HepG2 (cell line): ENCODE measurements around the gene TPX2. TPM values are rescaled to one million over a fixed set of nuclear protein-coding genes. Genes with fewer than 3 reads are reported as not detected.

Source experiments
- MED8 ChIP-seq: sonication (generic); formaldehyde crosslinking; IDR thresholded peaks from 2 replicates; pipeline ENCODE4 v1.8.1; 2023; ENCODE audit warnings: mild to moderate bottlenecking, missing genetic modification reagents; ENCODE audit not compliant: insufficient replicate concordance
- MEIS1 ChIP-seq: sonication (generic); formaldehyde crosslinking; IDR thresholded peaks from 2 replicates; pipeline ENCODE4 v1.9.0; 2021; ENCODE audit warnings: mild to moderate bottlenecking, missing genetic modification reagents, moderate library complexity, borderline replicate concordance
- MYNN ChIP-seq: sonication (generic); formaldehyde crosslinking; IDR thresholded peaks from 2 replicates; pipeline ENCODE4 v1.4.0; 2020; ENCODE audit warnings: mild to moderate bottlenecking, low read depth, missing genetic modification reagents
- NFYB ChIP-seq: sonication (generic); formaldehyde crosslinking; IDR thresholded peaks from 2 replicates; pipeline ENCODE4 v1.4.0; 2020; ENCODE audit warnings: missing genetic modification reagents
- NKX3-1 ChIP-seq: sonication (generic); formaldehyde crosslinking; IDR thresholded peaks from 2 replicates; pipeline ENCODE4 v1.5.0; 2020; ENCODE audit warnings: missing genetic modification reagents
- SRF ChIP-seq: IDR thresholded peaks from 2 replicates; pipeline ENCODE4 v1.6.1; 2011; ENCODE audit warnings: mild to moderate bottlenecking, low read depth, low read length, moderate library complexity
- TBX2 ChIP-seq: sonication (generic); formaldehyde crosslinking; IDR thresholded peaks from 2 replicates; pipeline ENCODE4 v1.5.0; 2020; ENCODE audit warnings: missing genetic modification reagents, mild to moderate bottlenecking, borderline replicate concordance
- ZNF207 ChIP-seq: fragments of 450-650 bp; IDR thresholded peaks from 2 replicates; pipeline ENCODE4 v1.6.1; 2016; ENCODE audit warnings: antibody characterized with exemption, borderline replicate concordance
- ZNF235 ChIP-seq: sonication (generic); formaldehyde crosslinking; IDR thresholded peaks from 2 replicates; pipeline ENCODE4 v1.8.1; 2023; ENCODE audit warnings: mild to moderate bottlenecking, missing genetic modification reagents, borderline replicate concordance
- ZNF282 ChIP-seq: fragments of 450-650 bp; IDR thresholded peaks from 2 replicates; pipeline ENCODE4 v1.6.1; 2018; ENCODE audit not compliant: partially characterized antibody
- ZNF30 ChIP-seq: sonication (generic); formaldehyde crosslinking; IDR thresholded peaks from 2 replicates; pipeline ENCODE4 v1.5.0; 2020; ENCODE audit warnings: mild to moderate bottlenecking, missing genetic modification reagents
- ZNF333 ChIP-seq: sonication (generic); formaldehyde crosslinking; IDR thresholded peaks from 2 replicates; pipeline ENCODE4 v1.4.0; 2020; ENCODE audit warnings: mild to moderate bottlenecking, missing genetic modification reagents, borderline replicate concordance
- ZNF335 ChIP-seq: sonication (generic); formaldehyde crosslinking; IDR thresholded peaks from 2 replicates; pipeline ENCODE4 v1.4.0; 2020; ENCODE audit warnings: missing genetic modification reagents
- ZNF543 ChIP-seq: sonication (generic); formaldehyde crosslinking; IDR thresholded peaks from 2 replicates; pipeline ENCODE4 v1.4.0; 2020; ENCODE audit warnings: mild to moderate bottlenecking, missing genetic modification reagents
- ZNF552 ChIP-seq: sonication (generic); formaldehyde crosslinking; IDR thresholded peaks from 2 replicates; pipeline ENCODE4 v1.9.0; 2022; ENCODE audit warnings: missing genetic modification reagents, mild to moderate bottlenecking, borderline replicate concordance
- ZNF614 ChIP-seq: IDR thresholded peaks from 2 replicates; pipeline ENCODE4 v1.6.1; 2018; ENCODE audit warnings: missing biosample characterization, missing genetic modification reagents, inconsistent platforms, borderline replicate concordance
- ZSCAN31 ChIP-seq: sonication (generic); formaldehyde crosslinking; IDR thresholded peaks from 2 replicates; pipeline ENCODE4 v1.5.0; 2020; ENCODE audit warnings: low read depth, mild to moderate bottlenecking, missing genetic modification reagents
- polyA plus RNA-seq, 8 experiments: library from polyadenylated mRNA; depleted of rRNA in 3 of 8; stranded (reverse) in 7 of 8; unstranded in 1 of 8; fragments of >200 nt; fragmentation: Illumina TruSeq in 4 of 8; extraction: Trizol in 4 of 8; gene quantifications; 2 replicates each; pipeline versions ENCODE4 v1.2.1 to v1.2.3, GENCODE V29; 2011 to 2016; ENCODE audit warnings: low read depth in 4 of 8, missing spikeins in 1 of 8, mixed read lengths in 1 of 8; ENCODE audit not compliant: insufficient read depth in 1 of 8
- total RNA-seq, 5 experiments: library from RNA; depleted of rRNA; stranded (reverse); fragments of >200 nt; fragmentation: Illumina TruSeq; extraction: Trizol; gene quantifications; 2 replicates each; pipeline ENCODE4 v1.2.3, GENCODE V29; 2016; ENCODE audit warnings: low read depth in 1 of 5
- TF ChIP-seq, protein P1 (sequence below): sonication (generic); formaldehyde crosslinking; IDR thresholded peaks from 2 replicates; pipeline ENCODE4 v1.5.0; 2020; ENCODE audit warnings: mild to moderate bottlenecking, missing genetic modification reagents, borderline replicate concordance
- TF ChIP-seq, protein P2 (sequence below): sonication (generic); formaldehyde crosslinking; IDR thresholded peaks from 2 replicates; pipeline ENCODE4 v1.4.0; 2020; ENCODE audit warnings: missing genetic modification reagents
- TF ChIP-seq, protein P3 (sequence below): sonication (generic); formaldehyde crosslinking; IDR thresholded peaks from 2 replicates; pipeline ENCODE4 v1.8.1; 2023; ENCODE audit warnings: mild to moderate bottlenecking, missing genetic modification reagents, borderline replicate concordance
- TF ChIP-seq, protein P4 (sequence below): sonication (generic); formaldehyde crosslinking; IDR thresholded peaks from 2 replicates; pipeline ENCODE4 v1.4.0; 2020; ENCODE audit warnings: mild to moderate bottlenecking, missing genetic modification reagents, borderline replicate concordance

TPX2 gene
- total and polyA plus RNA-seq, 2 of the 13 experiments (the other 11 are each of a cell fraction or from before 2014, with no cell fraction given): 34.3 to 124 TPM

DNA sequence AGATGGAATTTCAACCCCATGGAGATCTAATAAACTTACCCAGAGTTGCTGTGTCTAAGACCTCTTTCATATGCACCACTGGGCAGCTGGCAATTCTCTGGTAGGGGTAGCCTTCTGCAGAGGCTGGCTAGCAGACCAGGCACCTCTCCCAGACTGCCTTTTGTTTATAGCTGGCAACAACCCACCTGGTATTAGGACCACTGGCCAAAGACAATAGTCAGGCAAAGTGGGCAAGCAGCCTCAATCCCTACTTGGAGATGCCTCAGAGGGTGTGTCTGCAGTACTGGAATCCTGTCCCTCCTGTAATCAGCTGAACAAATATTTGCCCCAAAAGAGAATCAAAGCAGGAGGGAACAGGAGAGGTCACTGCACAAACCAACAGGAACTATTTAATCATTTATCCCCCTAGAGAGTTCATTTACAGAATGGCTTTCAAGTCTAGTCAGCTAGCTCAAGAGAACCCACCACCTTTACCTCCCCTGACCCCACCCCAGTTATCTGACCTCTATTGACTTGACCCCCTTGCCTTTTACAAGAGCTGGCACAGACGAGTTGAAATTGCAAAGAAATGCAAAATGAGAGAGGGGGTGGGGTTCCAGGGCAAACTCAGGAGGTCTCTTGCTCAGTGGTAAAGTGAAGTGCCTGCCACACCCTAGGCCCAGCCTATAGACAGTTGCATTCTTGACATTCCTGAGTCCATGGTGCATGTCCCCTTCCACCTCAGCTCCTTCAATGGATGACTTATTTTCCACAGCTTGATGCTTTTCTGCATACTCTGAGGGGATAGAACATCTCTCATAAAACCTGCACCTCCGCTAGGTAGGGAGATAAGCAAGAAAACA lies 19.2 kb upstream of the TPX2 start (continued):
- TF ChIP-seq, protein P1, sequence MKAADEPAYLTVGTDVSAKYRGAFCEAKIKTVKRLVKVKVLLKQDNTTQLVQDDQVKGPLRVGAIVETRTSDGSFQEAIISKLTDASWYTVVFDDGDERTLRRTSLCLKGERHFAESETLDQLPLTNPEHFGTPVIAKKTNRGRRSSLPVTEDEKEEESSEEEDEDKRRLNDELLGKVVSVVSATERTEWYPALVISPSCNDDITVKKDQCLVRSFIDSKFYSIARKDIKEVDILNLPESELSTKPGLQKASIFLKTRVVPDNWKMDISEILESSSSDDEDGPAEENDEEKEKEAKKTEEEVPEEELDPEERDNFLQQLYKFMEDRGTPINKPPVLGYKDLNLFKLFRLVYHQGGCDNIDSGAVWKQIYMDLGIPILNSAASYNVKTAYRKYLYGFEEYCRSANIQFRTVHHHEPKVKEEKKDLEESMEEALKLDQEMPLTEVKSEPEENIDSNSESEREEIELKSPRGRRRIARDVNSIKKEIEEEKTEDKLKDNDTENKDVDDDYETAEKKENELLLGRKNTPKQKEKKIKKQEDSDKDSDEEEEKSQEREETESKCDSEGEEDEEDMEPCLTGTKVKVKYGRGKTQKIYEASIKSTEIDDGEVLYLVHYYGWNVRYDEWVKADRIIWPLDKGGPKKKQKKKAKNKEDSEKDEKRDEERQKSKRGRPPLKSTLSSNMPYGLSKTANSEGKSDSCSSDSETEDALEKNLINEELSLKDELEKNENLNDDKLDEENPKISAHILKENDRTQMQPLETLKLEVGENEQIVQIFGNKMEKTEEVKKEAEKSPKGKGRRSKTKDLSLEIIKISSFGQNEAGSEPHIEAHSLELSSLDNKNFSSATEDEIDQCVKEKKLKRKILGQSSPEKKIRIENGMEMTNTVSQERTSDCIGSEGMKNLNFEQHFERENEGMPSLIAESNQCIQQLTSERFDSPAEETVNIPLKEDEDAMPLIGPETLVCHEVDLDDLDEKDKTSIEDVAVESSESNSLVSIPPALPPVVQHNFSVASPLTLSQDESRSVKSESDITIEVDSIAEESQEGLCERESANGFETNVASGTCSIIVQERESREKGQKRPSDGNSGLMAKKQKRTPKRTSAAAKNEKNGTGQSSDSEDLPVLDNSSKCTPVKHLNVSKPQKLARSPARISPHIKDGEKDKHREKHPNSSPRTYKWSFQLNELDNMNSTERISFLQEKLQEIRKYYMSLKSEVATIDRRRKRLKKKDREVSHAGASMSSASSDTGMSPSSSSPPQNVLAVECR (CRISPR knock-in tag): peak; percentile 93
- TF ChIP-seq ZNF207: no peak; the same call in 1 of the 2 replicates
- TF ChIP-seq ZNF235: peak; percentile 59; the same call in 1 of the 2 replicates
- TF ChIP-seq, protein P2, sequence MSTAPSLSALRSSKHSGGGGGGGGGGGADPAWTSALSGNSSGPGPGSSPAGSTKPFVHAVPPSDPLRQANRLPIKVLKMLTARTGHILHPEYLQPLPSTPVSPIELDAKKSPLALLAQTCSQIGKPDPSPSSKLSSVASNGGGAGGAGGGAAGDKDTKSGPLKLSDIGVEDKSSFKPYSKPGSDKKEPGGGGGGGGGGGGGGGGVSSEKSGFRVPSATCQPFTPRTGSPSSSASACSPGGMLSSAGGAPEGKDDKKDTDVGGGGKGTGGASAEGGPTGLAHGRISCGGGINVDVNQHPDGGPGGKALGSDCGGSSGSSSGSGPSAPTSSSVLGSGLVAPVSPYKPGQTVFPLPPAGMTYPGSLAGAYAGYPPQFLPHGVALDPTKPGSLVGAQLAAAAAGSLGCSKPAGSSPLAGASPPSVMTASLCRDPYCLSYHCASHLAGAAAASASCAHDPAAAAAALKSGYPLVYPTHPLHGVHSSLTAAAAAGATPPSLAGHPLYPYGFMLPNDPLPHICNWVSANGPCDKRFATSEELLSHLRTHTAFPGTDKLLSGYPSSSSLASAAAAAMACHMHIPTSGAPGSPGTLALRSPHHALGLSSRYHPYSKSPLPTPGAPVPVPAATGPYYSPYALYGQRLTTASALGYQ: peak; percentile 99
- peak; percentile 85 for TF ChIP-seq ZNF552 (CRISPR knock-in tag)
- no peak for TF ChIP-seq NFYB (CRISPR knock-in tag)
- peak; percentile 54; the same call in 1 of the 2 replicates for TF ChIP-seq ZNF614 (CRISPR knock-in tag)
- 0 out of 2 replicates have a peak, but pooled peaks have one; percentile 4 for TF ChIP-seq ZNF335 (CRISPR knock-in tag)
- no peak; the same call in 1 of the 2 replicates for TF ChIP-seq MEIS1
- TF ChIP-seq MED8: peak; percentile 92
- TF ChIP-seq, protein P3, sequence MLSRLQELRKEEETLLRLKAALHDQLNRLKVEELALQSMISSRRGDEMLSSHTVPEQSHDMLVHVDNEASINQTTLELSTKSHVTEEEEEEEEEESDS: no peak
- TF ChIP-seq SRF: 0 out of 2 replicates have a peak, but pooled peaks have one; percentile 21
- no peak for TF ChIP-seq ZNF282
- no peak; the same call in 1 of the 2 replicates for TF ChIP-seq MYNN (CRISPR knock-in tag)
- TF ChIP-seq NKX3-1 (CRISPR knock-in tag): no peak; the same call in 1 of the 2 replicates
- no peak; the same call in 1 of the 2 replicates for TF ChIP-seq ZNF30
- no peak; the same call in 1 of the 2 replicates for TF ChIP-seq ZNF333
- 0 out of 2 replicates have a peak, but pooled peaks have one; percentile 48 for TF ChIP-seq ZNF543 (CRISPR knock-in tag)
- peak; percentile 36 for TF ChIP-seq ZSCAN31 (CRISPR knock-in tag)
- TF ChIP-seq, protein P4, sequence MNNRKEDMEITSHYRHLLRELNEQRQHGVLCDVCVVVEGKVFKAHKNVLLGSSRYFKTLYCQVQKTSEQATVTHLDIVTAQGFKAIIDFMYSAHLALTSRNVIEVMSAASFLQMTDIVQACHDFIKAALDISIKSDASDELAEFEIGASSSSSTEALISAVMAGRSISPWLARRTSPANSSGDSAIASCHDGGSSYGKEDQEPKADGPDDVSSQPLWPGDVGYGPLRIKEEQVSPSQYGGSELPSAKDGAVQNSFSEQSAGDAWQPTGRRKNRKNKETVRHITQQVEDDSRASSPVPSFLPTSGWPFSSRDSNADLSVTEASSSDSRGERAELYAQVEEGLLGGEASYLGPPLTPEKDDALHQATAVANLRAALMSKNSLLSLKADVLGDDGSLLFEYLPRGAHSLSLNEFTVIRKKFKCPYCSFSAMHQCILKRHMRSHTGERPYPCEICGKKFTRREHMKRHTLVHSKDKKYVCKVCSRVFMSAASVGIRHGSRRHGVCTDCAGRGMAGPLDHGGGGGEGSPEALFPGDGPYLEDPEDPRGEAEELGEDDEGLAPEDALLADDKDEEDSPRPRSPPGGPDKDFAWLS: peak; percentile 96
- TF ChIP-seq TBX2 (CRISPR knock-in tag): peak; percentile 96
